Measurements from ENCODE around the gene MRPL24. TPM values are rescaled to one million over a fixed set of nuclear protein-coding genes. Genes with fewer than 3 reads are reported as not detected.
"Not testable (repeated sequence)": the region's sequence is repeated elsewhere in the genome, so short reads cannot be mapped to it uniquely, and the experiment has no call there.

The MRPL24 gene
- total RNA-seq, 2 experiments from 2014 or later = 84.2 to 93.6 TPM

- ChIA-PET POLR2A (interaction anchor here (0.9 to 1.0 kb wide), 2 partner anchors 18 to 47 kb away, joined by 3 to 4 read pairs; no protein-coding TSS in a partner anchor), CTCF (interaction anchor here (0.9 to 1.3 kb wide), 2 partner anchors 32 to 35 kb away, joined by 3 to 6 read pairs; partner anchors contain the start of genes ISG20L2 and METTL25B)
- ATAC-seq (no peak), DNase-seq (no peak)
- Mint-ChIP-seq H3K27me3 (no peaks in the 10 kb centered on the region), H3K4me3 (no peak overlapping the region), H3K4me1 (ENCODE audit: low read depth) (peaks cover 3% of the 10 kb centered on the region), H3K9me3 (no peaks in the 10 kb centered on the region), H3K36me3 (ENCODE audit: low read depth) (no peaks in the 10 kb centered on the region), H3K27ac (no peak overlapping the region)
- TF ChIP-seq, protein P1, sequence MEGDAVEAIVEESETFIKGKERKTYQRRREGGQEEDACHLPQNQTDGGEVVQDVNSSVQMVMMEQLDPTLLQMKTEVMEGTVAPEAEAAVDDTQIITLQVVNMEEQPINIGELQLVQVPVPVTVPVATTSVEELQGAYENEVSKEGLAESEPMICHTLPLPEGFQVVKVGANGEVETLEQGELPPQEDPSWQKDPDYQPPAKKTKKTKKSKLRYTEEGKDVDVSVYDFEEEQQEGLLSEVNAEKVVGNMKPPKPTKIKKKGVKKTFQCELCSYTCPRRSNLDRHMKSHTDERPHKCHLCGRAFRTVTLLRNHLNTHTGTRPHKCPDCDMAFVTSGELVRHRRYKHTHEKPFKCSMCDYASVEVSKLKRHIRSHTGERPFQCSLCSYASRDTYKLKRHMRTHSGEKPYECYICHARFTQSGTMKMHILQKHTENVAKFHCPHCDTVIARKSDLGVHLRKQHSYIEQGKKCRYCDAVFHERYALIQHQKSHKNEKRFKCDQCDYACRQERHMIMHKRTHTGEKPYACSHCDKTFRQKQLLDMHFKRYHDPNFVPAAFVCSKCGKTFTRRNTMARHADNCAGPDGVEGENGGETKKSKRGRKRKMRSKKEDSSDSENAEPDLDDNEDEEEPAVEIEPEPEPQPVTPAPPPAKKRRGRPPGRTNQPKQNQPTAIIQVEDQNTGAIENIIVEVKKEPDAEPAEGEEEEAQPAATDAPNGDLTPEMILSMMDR (IDR thresholded peaks at IDR 0.05) = no peak
- intact Hi-C loops (cut with micrococcal nuclease) = no loop called here
These were observed 19.9 kb upstream of the MRPL24 start for GRCh38 chr1:156760796-156761104.

GRCh38 chr1:156760092-156760795 lies 19.4 kb upstream of the MRPL24 start:
- ChIA-PET CTCF (interaction anchor here (0.9 to 1.3 kb wide), 2 partner anchors 32 to 34 kb away, joined by 3 to 6 read pairs; partner anchors contain the start of genes ISG20L2 and METTL25B), POLR2A (interaction anchor here (0.9 to 1.1 kb wide), 3 partner anchors 10 to 48 kb away, joined by 3 to 4 read pairs (median 3); no protein-coding TSS in a partner anchor)
- no peak for ATAC-seq
- H3K4me1 Mint-ChIP-seq (ENCODE audit: low read depth) = peaks cover 5% of the 10 kb centered on the region
- intact Hi-C loops (cut with micrococcal nuclease) = no loop called here
- no peaks in the 10 kb centered on the region for H3K9me3 Mint-ChIP-seq
- no peak overlapping the region for H3K4me3 Mint-ChIP-seq
- no peak overlapping the region for H3K27ac Mint-ChIP-seq
- DNase-seq = no peak
- no peaks in the 10 kb centered on the region for H3K36me3 Mint-ChIP-seq (ENCODE audit: low read depth)
- H3K27me3 Mint-ChIP-seq = no peaks in the 10 kb centered on the region
- TF ChIP-seq, protein P1 (IDR thresholded peaks at IDR 0.05) = no peak

DNA sequence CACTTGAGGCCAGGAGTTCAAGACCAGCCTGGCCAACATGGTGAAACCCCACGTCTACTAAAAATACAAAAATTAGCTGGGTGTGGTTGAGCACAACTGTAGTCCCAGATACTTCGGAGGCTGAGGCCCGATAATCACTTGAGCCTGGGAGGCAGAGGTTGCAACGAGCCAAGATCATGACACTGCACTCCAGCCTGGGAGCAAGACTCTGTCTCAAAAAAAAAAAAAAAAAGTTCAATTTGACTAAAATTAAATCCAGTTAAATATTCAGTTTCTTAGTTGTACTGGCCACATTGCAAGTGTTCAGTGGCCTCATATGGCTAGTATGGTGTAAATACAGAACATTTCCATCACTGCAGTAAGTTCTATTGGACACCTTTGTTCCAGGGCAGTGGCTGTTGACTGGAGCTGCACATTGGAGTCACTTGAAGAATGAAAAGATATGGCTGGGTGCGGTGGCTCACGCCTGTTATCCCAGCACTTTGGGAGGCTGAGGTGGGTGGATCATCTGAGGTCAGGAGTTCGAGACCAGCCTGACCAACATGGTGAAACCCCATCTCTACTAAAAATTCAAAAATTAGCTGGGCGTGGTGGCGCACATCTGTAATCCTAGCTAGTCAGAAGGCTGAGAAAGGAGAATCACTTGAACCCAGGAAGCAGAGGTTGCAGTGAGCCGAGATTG lies 16.8 kb upstream of the MRPL24 start:
- intact Hi-C loops (cut with micrococcal nuclease) = loop anchor here (10.0 kb wide), 1 partner anchor 253 kb away; the partner anchor contains the start of gene MEF2D
- POLR2A ChIA-PET; H3K4me3 Mint-ChIP-seq; H3K36me3 Mint-ChIP-seq (ENCODE audit: low read depth); H3K9me3 Mint-ChIP-seq; ATAC-seq; H3K27ac Mint-ChIP-seq; H3K27me3 Mint-ChIP-seq; DNase-seq; H3K4me1 Mint-ChIP-seq (ENCODE audit: low read depth): not testable (repeated sequence)
- CTCF ChIA-PET = interaction anchor here (1.4 to 3.6 kb wide), 4 partner anchors 12 to 102 kb away, joined by 3 to 23 read pairs (median 4); no protein-coding TSS in a partner anchor

DNA sequence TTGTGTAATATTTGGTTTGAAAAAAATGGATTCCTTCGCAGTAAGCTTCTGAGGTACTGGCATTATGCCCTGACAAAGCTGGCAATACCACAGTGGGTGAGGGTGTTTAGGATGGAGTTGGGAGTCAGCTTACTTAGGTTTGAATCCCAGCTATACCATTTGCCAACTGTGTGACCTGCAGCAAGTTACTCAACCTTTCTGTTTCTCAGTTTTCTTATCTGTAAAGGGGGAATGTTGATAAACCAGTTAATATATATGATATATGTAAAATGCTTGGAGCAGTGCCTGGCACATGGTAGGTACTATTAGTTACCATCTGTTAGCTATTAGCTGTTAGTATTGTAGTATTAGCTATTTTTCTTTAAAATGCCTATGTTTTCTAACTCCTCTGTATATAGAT lies 15.5 kb upstream of the MRPL24 start:
- ChIA-PET CTCF (interaction anchor here (1.0 to 3.6 kb wide), 8 partner anchors 11 to 130 kb away, joined by 3 to 23 read pairs (median 4); partner anchors contain the start of gene PRCC), POLR2A (interaction anchor here (1.0 to 1.7 kb wide), 3 partner anchors 8 to 16 kb away, joined by 5 read pairs; partner anchors contain the start of gene MRPL24)
- Mint-ChIP-seq H3K27me3 (no peaks in the 10 kb centered on the region), H3K9me3 (no peaks in the 10 kb centered on the region), H3K36me3 (ENCODE audit: low read depth) (no peaks in the 10 kb centered on the region), H3K4me3 (no peak overlapping the region), H3K27ac (no peak overlapping the region), H3K4me1 (ENCODE audit: low read depth) (peaks cover 8% of the 10 kb centered on the region)
- intact Hi-C loops (cut with micrococcal nuclease) = loop anchor here (10.0 kb wide), 1 partner anchor 252 kb away; the partner anchor contains the start of gene MEF2D
- TF ChIP-seq, protein P1 (IDR thresholded peaks at IDR 0.05) = no peak
- DNase-seq (no peak), ATAC-seq (no peak)

GRCh38 chr1:156755527-156755950 lies 14.7 kb upstream of the MRPL24 start:
- H3K27ac Mint-ChIP-seq = no peak overlapping the region
- ATAC-seq (no peak), DNase-seq (no peak)
- H3K27me3 Mint-ChIP-seq = no peaks in the 10 kb centered on the region
- ChIA-PET CTCF (interaction anchor here (1.3 to 6.6 kb wide), 5 partner anchors 12 to 66 kb away, joined by 4 to 80 read pairs (median 7); partner anchors contain the start of genes ISG20L2, METTL25B and PRCC), POLR2A (interaction anchor here (1.1 to 1.7 kb wide), 2 partner anchors 8 to 15 kb away, joined by 5 read pairs; partner anchors contain the start of gene MRPL24)
- TF ChIP-seq, protein P1 (IDR thresholded peaks at IDR 0.05) = no peak
- no peak overlapping the region for H3K4me3 Mint-ChIP-seq
- peaks cover 2% of the 10 kb centered on the region for H3K36me3 Mint-ChIP-seq (ENCODE audit: low read depth)
- H3K9me3 Mint-ChIP-seq = no peaks in the 10 kb centered on the region
- H3K4me1 Mint-ChIP-seq (ENCODE audit: low read depth) = peaks cover 8% of the 10 kb centered on the region
- intact Hi-C loops (cut with micrococcal nuclease) = loop anchor here (10.0 kb wide), 1 partner anchor 251 kb away; the partner anchor contains the start of gene MEF2D

All from activated CD8-positive, alpha-beta T cell treated with anti-CD3 and anti-CD28 coated beads for 36 hours (primary cell).